SW 1271 (cell line): Measurements from ENCODE around the gene LGR6.

Experiments used
- DNase-seq, 2 experiments: peaks; one replicate each; lab custom pipeline; 2025; lab: John Stamatoyannopoulos, UW

LGR6 gene

DNA sequence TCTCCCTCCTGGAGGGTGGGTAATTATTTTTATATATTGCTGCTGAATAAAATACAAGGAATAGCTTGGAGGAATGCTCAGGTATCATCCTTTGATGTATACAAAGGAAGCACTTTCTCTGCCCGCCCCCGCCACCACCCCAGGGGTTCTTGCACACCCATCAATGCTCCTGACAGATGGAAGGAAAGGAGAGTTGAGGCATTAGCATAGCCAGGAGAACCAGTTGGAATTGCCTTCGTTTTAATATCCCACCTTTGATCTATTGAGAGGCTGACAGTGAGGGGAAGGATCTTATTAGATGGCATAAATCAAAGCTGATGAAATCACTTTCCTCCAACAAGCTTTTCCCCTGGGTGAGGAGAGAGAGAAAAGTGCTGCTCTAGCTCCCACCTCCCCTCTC, 71.1 kb downstream of the LGR6 start:
- DNase-seq, result no peak

DNA sequence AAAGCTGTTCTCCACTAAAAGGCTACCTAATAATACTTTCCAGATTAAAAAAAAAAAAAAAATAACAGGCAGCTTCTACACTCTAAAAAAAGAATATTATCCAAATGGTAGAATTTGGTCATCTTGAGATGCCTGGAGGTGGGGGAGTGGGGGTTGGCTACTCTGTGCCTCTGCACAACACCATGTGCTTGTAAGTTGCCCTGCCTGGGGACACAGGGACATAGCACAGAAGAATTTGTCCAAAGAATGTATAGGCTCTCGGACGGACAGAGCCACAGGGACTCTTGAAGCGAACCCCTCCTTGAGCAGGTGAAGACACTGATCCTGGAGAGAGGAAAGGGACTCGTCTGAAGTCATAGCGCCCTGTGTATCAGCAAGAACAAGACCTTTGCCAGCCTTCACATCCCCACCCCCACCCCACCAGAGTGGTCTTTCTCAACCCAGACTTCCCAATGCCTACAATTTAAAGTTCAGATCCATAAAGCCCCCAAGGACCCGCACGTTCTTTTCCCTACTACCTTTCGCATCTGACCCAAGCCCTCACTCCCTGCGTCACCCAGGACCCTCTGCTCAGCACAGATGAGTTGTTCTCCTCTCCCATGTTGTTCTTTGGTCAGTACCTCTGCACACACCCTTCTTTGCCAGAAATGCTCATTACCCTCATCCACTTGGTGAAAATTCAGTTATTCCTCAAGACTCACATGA, 72.6 kb downstream of the LGR6 start:
- DNase-seq, result no peak

DNA sequence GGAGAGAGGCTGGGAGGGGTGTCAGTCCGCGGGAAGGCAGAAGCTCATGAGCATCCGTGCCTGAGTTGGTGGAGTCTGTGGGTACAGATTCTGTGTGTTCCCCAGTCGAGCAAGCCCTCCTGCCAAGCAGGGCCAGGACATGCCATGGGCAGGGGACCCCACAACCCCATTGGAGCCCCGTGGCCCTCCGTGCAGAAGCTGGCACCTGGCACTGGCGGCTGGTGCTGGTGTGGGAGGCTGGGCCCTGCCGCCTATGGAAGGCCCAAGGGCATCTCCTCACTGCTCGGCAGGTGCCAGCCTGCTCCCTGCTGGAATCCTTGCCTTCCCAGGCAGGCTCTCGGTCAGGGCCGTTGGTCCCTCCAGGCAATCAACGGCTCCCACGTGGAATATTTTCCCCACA, 74.4 kb downstream of the LGR6 start:
- no peak for DNase-seq

DNA sequence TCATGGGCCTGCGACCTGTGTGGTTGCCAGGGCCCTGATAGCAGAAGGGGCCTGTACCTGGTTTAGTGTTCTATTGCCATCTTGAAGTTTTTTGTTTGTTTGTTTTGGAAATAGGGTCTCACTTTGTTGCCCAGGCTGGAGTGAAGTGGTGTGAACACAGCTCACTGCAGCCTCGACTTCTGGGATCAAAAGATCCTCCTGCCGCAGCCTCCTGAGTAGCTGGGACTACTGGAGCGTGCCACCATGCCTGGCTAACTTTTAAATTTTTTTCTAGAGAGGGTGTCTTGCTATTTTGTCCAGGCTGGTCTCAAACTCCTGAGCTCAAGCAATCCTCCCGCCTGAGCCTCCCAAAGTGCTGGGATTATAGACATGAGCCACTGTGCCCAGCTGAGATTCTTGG, 75.2 kb downstream of the LGR6 start:
- no peak for DNase-seq

DNA sequence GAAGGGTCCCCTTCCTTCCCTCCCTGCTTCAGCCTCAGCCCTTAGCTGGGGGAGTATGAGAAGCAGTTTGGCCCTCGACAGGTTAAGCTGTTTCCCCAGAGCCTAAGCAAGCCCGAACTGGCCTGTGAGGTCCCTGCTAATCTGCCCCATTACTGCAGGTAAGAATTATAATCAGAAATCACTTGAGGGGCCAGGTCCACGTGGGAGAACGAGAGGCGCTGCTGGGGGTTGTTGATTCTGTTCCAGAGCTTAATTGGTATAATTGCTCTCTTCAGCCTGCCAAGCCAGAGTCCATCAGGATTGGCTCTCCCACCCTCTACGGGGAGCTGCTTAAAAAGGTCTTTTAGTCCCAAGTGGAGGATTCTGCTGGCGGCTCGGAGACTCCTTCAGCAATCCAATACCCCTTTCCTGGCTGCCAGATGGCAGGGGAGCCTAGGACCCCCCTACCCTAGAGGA, 77.3 kb downstream of the LGR6 start:
- no peak for DNase-seq

DNA sequence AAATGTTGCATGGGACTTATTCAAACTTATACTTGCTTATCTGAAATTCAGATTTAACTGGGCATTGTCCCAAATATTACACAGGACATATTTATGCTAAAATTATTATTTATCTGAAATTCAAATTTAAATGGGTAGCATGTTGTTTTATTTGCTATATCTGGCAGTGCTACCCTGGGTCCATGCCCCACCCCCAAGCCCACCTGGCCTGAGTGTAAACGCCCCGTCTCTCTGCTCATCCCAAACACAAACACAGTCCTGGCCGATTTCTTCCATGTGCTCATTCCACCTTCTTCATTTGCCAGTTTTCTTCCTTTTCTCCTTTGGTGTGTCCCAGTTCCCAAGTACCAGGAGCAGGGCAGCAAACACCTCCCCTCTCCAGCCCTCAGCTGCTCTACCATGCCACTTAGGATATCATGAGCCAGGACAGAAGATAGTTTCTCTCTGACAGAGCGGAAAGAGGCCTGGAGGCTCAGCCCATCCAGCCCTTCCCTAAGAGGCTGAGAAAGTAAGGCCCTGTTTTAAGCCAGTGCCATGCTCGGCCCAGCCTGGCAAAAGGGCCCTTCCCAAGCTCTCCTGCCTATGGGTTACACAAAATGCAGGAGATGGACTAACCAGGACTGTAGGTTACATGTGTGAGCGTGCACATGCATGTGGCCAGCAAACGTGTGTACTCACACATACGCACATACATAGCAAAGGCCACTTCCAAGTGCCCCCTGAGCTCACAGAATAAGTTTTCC, 78.7 kb downstream of the LGR6 start:
- DNase-seq, result no peak

DNA sequence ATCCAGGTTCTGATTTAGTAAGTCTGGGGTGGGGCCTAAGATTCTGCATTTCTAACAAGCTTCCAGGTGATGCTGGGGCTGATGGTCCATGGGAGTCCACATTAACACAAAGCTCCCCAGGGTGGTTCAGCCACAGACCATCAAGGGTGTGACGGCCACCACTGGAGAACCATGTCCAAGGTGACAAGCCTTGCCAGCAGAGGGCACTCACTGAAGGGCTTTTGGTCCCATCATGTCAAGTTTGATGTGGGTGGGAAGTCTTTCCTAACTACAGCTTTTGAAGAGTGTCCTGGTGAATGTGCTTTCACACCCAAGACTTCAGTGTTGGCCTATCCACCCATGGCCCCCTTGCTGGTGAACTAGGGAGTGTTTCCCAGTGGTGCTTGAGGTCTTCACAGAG, 81.0 kb downstream of the LGR6 start:
- DNase-seq, result peak in 1 of 2 experiments; percentile 14

DNA sequence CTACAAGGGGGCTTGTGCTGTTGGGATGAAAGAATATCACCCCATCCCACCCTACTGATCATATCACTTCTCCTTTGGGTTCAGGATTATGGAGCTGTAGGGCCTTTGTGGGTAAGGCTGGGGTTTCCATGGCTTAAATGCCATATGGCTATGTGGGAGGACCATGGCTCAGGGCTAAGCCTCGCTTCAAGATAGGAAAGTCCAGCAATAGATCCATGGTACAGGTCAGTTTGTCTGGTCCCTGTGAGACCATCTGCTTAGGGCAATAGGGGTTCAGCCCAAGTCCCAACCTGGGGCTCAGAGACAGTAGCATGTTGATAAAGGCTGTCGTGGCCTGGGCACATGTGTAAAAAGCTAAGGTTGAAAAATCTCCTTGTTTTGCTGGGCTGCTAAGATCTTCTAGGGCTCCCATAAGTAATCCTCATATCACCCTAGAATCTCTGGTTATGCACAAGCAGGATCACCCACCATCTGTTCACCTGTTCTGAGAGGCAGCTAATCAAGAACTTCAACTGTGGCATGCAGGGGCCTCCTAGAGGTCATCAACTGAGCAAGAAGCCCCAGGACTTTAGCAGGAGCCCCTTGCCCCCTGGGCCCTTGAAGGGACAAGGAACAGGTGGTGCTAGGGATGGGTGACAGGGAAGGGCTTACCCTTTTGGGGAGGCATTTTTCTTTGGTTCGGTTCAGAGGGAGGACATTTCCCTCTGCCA, 81.6 kb downstream of the LGR6 start:
- no peak for DNase-seq

DNA sequence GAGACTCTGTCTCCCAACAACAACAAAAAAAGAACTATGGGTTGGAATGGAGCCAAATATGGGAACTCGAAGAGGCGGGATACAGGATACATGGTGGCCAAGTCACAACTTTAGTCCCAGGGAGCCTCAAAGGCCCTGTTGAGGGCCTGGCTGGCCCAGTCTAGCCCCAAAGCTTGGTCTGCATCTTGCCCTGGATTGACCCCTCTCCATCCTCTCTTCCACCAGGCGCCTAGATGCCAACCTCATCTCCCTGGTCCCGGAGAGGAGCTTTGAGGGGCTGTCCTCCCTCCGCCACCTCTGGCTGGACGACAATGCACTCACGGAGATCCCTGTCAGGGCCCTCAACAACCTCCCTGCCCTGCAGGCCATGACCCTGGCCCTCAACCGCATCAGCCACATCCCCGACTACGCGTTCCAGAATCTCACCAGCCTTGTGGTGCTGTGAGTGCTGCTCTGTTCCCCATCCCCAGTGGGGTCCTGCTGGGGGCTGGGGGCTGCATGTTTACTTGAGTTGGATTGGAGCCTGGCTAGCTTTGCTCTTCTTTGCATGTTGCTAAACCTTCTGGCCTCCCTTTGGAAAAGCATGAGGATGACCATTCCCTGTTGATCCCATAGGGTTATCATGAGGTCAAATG, 82.6 kb downstream of the LGR6 start:
- no peak for DNase-seq

DNA sequence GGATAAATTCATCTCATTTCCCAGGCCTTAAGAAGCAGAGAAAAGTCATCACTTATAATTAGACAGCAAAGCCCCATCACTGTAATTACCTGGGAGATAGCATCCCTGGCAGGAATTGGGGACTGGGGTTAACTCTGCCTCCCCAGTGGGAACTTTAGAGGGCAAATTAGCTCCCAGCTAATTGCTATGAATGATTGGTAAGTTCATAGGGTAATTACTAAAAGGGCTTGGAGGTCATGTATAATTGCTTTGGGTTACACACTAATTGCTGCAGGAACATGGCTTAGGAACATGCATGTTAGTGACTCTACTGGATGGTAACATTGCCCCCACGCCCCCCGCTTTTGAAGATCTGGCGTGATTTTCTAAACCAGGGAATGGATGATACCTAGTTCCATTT, 83.3 kb downstream of the LGR6 start:
- DNase-seq, result no peak

DNA sequence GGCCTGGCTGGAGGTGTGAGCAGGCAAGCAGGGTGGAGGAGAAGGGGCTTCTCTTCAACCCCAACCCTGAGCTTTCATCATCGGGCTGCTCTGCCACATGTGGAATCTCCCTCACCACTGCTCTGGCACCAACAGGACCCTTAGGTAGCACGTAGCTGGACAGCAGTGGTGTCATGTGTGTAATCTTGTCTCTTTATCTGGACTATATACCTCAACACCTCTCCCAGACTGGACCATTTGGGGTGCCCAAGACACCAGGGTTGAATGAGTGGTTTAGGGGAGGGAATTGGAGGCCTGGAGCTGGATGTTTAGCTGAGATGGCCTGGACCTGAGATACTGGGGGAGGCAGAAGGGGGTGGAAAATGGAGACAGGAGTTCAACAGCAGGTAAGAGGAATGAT, 85.2 kb downstream of the LGR6 start:
- DNase-seq, result no peak

DNA sequence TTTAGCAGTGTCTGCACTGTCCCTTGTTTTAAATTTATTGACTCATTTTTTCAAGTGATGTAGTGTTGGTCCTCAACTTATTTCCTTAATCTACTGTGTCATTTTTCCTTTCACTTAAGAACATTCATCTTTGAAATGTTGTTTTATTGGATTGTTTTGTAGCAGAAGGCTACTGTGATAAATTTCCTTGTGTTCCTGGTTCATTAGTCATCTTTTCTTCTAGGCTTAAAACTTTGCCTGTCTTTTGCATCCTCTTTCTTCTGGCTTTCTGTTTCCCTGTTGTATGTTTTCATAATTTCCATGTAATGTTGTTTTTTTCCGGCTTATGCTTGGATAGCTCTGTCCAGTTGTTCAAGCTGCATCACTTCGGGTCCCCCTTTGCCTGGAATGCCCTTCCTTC, 86.2 kb downstream of the LGR6 start:
- no peak for DNase-seq

DNA sequence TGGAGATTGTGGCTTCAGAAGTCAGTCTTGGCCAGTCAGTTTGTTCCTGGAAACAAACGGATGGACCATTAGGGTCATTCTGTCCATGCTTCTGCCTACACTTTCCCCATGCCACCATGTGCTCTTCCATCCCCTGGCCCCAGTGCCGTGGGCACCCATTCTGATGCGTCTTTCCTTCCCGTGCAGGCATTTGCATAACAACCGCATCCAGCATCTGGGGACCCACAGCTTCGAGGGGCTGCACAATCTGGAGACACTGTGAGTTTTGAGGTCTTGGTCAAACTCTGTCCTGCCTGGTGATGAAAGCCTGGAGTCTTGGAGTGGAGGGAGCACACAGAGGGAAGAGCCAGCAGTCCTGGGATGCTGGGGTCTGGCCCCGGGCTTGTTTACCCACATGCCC, 87.0 kb downstream of the LGR6 start:
- DNase-seq, result no peak

DNA sequence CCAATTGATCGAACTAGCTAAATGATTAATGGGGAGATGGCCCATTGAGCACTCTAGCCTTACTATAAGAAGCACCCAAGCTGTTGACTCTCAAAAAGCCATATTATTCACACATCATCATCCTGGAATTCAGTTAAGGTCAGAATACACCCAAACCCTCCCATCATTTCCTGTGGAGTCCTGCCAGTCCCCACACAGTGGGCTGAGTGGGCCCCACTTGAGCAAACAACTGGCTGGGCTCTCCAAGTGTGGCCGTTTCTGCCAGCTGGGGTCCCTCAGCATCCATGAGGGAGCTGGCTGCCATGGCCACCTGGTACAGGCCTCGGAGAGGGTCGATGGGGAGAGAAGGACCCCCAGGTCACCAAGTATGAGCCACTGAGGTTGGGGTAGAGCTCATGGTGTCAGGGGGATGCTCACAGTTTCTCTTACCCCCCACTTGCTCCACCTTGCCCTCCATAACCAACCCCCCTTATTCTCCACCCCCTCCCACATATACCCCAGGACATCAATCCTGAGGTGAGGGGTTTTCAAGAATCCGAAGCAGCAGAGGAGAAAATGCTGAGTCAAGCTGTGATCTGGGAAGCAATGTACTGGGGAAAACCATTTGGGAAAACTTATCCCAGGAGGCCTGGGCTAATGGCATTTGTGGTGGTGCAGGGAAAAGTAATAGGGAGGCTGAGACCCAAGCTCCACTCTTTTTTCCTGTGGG, 87.9 kb downstream of the LGR6 start:
- DNase-seq, result no peak

DNA sequence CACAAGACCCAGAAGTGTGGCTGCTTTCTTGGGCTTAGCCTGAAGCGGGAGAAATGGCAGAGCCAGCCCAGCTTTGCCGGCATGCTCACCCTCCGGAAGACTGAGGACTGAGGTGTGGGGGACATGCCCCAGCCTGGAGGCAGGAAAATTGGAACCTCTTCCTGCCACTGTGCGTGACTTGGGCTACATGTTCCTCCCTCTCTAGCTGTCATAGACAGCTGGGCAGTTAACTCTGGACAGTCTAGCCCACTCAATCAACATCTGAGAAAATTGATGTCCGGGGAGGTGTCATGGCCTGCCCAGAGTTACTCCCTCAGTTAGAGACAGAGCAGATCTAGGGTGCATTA, 88.4 kb downstream of the LGR6 start:
- DNase-seq, result no peak

DNA sequence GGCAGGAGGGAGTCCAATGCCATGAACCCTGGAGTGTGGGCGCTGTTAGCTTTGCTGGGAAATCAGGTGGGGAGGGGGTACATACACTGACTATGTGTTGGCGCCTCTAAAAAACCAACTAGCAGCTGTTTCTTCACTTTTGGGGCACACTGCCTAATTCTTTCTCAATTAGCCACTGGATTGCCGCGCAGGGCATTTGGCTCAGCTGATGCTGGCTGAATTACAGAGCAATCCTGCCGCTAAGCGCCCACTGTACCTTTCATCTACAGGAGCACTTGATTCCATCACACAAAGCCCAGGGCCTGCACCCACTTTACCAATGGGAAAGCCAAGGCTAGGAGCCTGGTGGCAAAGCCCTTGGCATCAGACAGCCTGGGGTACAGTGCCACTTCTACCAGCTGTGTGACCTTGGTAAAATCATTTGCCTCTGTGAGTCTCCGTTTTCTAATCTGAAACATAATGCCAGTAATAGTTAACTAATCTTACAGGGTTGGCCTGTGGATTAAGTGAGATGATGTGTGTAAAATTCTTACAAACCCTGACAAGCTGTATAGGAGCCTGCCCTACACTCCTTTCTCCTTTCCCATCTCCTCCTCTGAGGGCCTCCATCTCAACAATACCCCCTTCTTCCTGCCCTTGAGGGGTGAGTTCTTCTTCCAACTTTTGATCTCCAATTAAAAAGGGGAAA, 89.1 kb downstream of the LGR6 start:
- DNase-seq, result no peak

DNA sequence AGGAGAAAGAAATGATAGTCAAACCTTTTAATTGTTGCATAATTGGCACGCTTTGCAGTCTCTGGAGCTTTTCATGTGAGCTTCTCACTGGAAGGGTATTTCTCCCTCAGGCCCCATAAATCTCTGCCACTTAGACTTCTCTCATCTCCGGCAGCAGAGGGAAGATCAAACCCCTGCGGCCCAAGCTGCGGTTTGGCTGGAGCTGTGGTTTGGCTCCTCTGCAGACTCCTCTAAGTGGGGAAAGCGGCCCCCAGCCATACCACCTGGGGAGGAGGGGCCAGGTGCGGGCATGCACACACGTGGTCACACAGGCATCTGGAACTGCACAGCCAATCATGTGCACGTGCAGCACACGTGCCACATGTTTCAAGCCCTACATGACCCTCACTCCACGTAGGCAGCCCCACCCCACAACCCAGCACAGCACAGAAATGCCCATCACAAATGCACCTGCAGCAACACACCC, 89.8 kb downstream of the LGR6 start:
- no peak for DNase-seq

DNA sequence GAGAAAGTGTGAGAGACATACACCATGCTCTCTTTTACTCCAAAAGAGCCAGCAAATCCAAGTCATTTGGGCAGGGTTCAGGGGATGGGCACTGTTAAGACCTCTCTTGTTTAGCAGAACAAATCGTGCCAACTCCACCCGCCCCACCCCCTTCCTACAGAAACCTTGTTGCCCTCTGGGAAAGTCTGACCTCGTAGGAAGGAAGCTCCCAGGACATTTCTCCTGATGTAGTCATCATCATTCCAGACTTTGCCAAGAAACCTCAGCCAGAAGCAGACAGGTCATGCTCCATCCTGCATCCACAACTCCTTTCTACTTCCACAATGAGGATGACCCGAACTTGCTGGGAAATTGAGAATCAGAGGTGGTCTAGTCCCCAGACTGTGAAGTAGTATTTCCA, 90.4 kb downstream of the LGR6 start:
- DNase-seq, result peak in 1 of 2 experiments; percentile 2

DNA sequence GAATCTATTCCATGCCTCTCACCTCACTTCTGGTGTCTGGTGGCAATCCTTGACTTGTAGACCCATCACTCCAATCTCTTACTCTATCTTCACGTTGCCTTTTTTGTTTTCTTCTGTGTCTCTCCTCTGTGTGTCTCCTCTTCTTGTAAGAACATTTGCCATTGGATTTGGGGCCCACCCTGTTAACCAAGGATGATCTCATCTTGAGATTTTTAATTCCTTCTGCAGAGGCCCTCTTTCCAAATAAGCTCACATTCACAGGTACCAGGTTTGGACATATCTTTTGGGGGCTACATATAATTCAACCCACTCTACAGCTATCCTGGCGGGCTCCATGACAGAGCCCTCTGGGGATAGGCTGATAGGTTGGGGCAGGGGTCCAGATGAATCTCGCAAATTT, 92.3 kb downstream of the LGR6 start:
- DNase-seq, result no peak

DNA sequence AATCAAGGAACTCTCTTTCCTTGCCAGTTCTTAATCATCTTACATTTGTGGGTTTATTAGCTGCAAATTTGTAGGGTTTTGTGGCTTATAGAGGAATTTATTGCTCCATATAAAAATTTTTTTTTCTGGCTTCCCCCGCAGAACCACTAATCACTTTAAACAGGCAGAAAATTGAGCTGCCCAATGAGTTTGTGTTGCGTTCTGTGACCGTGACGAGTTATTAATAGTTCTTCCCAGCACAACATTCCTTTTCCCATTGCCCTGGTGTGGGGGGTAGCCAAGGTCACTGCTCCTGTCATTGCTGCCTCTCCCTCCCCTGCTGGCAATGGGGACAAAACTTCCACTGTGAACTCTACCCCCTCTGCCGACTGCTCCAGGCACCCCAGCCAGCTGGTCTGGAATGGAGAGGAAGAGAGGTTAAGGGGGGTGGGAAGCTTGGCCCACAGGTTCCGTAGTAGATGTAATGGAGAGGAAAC, 93.1 kb downstream of the LGR6 start:
- DNase-seq, result no peak

DNA sequence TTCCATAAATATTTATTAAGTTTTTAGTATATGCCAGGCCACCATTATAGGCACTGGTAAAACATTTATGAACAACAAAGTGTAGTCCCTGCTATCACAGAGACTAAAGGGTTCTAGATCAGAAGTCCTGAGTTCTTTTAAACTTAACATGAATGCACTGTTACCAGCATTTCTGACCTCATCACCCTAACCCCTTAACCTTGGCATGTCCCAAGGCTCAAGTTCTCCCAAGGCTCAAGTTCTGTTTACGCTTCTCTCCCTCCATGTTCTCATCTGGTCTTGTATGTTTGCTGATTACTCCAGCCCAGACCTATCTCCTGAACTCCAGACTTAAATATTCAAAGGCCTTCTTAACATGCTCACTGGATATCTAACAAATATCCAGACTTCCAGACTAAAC, 93.6 kb downstream of the LGR6 start:
- no peak for DNase-seq
